Measurements from ENCODE around the gene NLRP1.
A peak's percentile ranks its signal among the peaks of the same experiment; 100 is the strongest.

The NLRP1 gene

GRCh38 chr17:5585287-5585794 lies 1.0 kb upstream of the NLRP1 start:
- Histone ChIP-seq H3K27ac (replicated peaks) (no peak overlapping the region), H3K27me3 (ENCODE audit: insufficient read depth, poor library complexity, severe bottlenecking) (no peaks in the 10 kb centered on the region), H3K4me3 (replicated peaks; ENCODE audit: insufficient read depth, low read length) (no peak overlapping the region)
- no peak for DNase-seq (ENCODE audit: low read depth in 1 of 2, low spot score in 1 of 2)
- TF ChIP-seq CTCF (IDR thresholded peaks at IDR 0.05; ENCODE audit: insufficient read depth, low read length), result no peak
- no peak for TF ChIP-seq SPI1 (IDR thresholded peaks at IDR 0.05; ENCODE audit: borderline replicate concordance, low read depth)
- TF ChIP-seq GABPA (IDR thresholded peaks at IDR 0.05; ENCODE audit: low read depth), result no peak
- TF ChIP-seq REST (IDR thresholded peaks at IDR 0.05; ENCODE audit: insufficient replicate concordance, low read depth), result no peak
- no peak for TF ChIP-seq POLR2AphosphoS5 (IDR thresholded peaks at IDR 0.05; ENCODE audit: low read depth)

GRCh38 chr17:5583426-5584382 lies 605 bp downstream of the NLRP1 start:
- peak overlapping the region; percentile 13; the same call in 1 of the 2 replicates for H3K4me3 ChIP-seq (replicated peaks; ENCODE audit: insufficient read depth, low read length)
- no peak for DNase-seq (ENCODE audit: low read depth in 1 of 2, low spot score in 1 of 2)

More at GRCh38 chr17:5583426-5584382, 605 bp downstream of the NLRP1 start:
- TF ChIP-seq CTCF (IDR thresholded peaks at IDR 0.05; ENCODE audit: insufficient read depth, low read length) (no peak), POLR2AphosphoS5 (IDR thresholded peaks at IDR 0.05; ENCODE audit: low read depth) (no peak), SPI1 (IDR thresholded peaks at IDR 0.05; ENCODE audit: borderline replicate concordance, low read depth) (no peak), GABPA (IDR thresholded peaks at IDR 0.05; ENCODE audit: low read depth) (no peak), REST (IDR thresholded peaks at IDR 0.05; ENCODE audit: insufficient replicate concordance, low read depth) (no peak)
- H3K27me3 ChIP-seq (ENCODE audit: insufficient read depth, poor library complexity, severe bottlenecking), result no peaks in the 10 kb centered on the region
- no peak overlapping the region for H3K27ac ChIP-seq (replicated peaks)

All from HL-60 (cell line).